ENCODE results near the gene KIAA1614.
A peak's percentile ranks its signal among the peaks of the same experiment; 100 is the strongest.
"Not testable (repeated sequence)": the region's sequence is repeated elsewhere in the genome, so short reads cannot be mapped to it uniquely, and the experiment has no call there.

The KIAA1614 gene

DNA sequence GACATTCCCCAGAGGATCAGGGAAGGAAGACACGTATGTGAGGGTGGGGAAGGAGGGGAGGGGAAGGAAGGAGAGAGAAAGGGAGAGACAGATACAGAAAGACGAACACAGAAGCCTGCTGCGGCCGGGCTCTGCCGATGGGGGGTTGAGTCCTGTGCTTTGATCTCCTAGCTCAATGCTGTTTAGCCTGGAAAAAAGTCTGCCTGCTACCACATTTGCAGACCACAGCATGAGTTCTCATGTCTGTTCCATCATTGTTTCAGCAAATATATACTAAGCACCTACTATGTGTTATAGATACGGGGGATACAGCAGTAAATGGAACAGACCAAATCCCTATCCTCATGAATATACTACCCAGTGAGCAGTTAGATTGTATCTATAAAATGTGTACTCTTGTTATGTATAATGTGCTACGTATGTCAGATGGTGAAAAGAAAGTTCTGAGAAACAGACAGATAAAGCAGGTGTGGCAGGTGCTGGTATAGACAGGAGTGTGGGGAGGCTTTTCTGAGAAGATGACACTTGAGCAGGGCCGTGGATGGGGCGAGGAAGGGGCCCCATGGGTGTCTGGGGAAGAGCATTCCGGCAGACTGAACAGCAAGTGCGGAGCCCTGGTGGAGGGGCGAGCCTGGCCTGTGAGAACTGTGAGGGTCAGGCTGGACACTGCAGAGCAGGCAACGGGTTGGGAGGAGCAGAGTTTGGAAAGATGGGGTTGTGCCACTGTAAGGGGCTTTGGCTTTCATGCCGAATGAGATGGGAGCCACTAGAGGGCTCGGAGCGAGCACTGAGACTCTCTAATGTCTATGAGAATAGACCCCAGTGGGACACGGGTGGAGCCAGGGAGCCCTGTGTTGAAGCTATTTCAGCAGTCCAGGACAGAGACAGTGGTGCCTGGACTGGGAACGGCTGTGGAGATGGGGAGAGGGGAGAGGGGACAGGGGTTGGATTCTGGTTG, 34.1 kb downstream of the KIAA1614 start:
- no peak for DNase-seq

DNA sequence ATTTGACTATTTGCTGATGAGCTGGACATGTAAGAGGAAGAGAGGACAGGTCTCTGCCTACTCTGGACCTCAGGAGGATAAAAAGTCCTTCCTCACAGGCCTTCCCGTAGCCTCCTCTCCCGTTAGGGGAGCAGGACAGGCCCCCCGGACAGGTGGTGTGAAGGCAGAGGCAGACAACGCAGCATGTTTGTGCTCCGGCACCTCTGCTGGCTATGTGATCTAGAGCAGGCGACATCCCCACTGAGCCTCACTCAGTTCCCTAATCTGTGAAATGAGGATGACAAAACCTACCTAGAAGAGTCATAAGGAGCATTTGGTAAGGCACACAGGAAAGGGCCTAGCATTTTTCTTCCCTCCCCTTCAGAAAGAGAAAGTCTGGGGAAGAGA, 34.8 kb downstream of the KIAA1614 start:
- no peak for DNase-seq

DNA sequence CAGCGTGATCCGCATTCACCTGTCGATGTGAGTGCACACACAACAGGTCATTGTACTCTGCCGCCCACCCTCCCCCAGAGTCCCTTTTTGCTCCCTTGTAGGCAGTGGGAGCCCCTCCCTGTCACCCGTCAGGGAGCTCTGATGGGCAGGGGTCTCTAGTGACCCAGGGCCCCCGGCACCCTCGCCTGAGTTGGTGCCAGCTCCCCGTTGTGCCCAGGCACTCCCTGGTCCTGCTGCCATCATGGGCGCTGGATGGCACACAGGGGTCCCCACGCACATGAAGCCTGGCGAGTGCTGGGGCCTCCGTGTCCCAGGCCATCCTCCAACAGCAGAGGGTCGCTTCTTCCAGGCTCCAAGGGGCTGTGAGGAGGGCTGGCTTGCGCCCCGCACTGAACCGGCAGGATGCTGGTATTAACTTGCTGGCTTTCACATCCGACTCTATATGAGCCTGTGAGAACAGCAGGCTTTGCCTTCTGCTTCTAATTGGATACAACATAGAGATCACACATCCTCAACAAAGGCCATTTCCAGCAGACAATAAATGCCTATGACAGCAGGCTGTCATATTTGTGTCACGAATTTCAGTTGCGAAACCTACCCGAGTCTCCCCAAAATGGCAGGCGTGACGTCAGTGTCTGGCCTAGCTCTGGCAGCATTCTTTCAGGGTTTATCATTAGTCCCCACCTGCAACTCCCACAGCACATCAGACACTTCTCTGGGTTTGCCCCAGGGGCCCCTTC, 35.4 kb downstream of the KIAA1614 start:
- no peak for DNase-seq

DNA sequence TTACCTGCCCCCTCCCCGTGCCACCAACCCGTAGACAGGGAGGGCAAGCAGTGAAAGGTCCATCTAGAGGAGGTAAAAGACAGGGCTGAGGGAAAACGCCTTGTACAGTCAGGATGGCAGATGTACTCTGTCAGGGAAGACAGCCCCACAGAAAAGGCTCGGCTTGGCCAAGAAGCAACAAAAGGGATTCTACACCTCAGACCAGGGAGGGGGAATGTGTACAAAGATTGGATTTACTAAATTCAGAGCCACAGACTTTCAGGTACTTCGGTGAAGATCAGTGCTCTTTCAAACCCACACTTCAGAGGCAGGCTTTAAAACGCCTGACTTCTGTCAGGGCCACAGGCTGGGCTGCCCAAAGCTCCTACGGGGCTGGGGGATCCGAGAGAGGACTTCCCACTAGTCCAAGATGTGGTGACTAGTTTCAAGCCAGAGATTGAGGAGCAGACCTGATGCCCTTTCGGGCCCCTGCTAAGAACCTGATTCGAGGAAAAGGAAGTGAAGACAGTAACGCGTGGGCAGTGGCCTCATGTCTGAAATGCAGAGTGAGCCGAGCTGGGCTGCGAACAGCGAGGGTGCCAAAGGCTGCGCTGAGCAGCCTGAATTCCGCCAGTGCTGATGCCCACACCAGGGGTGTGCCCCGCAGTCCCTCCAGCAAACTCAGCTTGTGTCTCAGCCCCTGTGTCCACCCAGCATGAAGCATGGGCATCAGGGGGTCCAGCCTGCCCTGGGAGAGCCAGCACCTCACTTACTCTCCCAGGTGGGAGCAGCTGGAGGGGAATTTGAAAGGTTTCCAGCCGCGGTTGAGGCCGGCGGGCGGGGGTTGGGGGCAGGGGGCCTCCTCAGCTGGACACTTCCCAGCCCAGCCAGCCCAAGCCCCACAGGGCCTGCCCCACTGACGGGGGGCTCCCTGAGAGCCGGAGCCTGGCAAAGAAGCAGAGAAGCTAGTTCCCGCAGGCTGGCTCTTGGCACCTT, 36.2 kb downstream of the KIAA1614 start:
- DNase-seq, result no peak

DNA sequence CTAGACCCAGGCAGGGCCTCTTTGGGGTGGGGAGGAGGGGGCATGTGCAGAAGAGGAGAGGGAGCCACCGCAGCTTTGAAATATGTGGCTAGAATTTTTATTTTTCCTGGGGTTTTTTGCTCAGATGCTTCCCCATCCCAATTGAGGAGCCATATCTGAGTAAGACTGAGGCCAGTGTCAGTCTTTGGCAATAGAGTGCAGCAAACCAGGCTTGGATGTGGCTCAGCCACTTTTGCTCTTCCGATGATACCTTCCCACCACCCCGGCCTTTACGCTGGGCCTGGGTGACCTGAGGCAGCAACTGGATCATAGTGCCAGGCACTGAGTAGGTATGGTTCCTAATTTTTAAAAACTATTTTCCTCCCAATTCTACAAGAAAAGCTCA, 36.9 kb downstream of the KIAA1614 start:
- DNase-seq, result no peak

DNA sequence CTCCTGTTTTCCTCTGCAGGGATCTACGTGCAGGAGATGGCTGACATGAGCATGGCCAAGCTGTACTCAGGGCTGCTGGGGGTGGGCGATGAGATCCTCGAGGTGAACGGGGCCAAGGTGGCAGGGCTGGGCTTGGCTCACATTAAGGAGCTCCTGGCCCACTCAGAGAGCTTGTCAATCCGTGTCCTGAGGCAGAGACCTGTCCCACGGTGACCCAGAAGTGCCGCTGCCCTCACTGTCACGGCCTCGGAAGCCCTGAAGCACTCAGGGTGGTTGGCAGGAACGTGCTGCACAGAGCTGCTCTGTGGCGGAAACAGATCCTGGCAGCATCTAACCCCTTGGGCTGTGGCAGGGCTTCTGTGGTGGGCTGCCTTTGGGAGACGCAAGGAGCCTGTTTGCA, 37.6 kb downstream of the KIAA1614 start:
- DNase-seq, result no peak

DNA sequence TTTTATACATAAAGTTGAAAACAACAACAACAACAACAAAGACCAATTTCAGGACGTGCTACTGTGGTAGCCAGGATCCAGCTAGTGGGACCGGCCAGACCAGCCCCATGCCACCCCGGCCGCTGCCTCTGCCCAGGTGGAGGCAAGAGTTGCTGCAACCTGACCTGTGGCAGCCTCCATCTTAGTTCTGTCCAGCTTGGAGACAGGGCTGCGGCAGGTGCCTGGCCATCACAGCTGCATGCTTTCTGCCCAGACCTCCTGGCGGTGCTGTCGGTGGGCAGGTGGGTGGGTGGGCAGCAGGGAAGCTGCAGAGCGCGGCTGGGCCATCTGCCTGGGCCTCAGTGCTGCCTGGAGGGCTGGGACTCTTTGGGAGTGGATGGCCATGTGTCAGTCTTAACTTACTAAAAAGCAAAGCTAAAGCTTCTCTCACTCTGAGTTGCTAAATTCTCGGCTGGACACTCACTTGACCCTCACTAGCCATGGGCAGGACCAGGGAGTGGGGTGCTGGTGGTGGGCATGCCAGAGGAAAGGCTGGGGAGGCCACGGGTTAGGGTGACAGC, 38.6 kb downstream of the KIAA1614 start:
- no peak for DNase-seq

DNA sequence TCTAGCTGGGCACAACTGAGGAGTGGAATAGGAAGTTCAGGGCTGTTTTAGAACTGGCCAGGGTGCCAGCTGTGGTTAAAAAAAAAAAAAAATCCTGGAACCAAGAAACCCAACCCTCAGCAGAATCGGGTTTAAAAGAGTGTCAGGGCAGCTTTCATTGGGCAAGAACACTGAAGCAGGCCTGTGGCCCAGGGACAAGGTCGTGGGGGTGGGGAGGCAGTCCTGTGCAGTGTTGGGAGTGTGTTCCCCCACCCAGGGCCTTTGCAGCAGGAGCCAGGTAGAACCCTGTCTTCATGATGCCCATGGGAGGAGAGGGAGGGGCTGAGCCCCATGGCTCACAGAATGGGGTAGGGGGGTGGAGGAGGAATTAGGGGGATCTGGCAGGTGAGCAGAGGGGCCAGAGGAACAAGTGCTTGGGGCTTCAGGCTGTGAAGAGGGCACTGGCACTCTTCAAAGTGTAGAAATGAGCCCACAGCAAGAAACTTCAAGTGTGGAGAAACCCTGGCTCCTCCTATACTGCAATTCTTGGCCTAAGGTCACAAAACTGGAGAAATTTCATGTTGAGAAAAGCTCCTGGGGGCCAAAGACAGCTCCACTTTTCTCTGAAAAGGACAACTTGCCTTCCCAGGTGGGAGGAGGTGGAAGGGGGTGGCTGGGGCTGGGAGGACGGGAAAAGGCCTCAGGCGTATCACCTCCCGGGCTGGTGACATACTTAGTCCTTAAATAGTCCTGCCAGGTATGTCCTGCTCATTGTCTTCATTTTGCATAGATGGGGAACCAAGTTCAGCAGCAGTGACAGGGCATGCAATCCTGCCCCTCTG, 39.3 kb downstream of the KIAA1614 start:
- DNase-seq, result no peak

DNA sequence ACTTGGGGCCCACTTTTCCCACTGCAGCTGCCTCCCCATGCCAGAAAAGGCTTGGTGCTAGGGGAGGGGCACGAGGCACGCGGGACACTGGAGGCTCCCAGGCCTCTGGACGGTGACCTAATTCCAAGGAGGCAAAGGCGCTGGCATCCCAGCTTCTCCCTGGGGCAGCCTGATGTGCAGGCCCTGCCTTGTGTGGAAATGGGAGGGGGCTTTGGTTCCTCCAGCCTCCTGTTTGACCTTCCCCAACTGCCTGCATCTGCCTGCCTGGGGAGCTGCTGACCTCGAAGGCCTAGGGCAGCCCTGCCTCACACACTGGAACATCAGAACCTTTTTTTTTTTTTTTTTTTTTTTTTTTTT, 39.9 kb downstream of the KIAA1614 start:
- no peak for DNase-seq

DNA sequence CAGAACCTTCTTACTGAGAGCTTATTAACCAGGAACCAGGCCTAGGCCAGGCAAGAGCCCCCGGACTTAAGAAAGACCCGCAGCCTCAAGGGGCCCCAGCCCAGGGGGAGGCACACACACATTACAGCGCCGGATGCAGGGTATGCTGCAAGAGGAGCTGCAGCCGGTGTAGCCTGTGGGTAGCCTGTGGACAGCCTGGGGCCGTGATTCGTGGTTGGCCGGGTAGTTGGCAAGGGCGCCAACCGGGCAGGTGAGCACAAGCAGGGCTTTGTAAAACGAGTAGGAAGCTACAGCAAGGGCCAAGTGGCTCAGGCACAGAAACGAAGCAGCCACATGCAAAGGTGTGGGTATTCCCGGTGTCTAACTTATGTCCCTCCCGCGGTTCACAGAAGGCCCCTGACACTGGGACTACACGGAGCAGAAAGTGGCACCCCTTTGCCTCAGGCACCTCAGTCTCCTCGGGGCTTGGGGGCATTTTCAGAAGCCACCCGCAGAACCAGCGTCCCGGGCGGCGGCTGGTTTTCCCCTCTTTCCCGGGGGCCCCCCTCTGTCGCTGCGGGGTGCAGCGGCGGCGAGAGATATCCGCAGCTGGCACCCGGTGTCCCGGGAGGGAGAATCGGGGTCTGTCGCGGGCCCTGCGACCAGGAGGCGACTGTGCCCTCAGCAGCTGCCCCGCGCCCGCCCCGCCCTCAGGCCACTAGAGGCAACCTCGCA, 40.8 kb downstream of the KIAA1614 start:
- DNase-seq, result no peak

DNA sequence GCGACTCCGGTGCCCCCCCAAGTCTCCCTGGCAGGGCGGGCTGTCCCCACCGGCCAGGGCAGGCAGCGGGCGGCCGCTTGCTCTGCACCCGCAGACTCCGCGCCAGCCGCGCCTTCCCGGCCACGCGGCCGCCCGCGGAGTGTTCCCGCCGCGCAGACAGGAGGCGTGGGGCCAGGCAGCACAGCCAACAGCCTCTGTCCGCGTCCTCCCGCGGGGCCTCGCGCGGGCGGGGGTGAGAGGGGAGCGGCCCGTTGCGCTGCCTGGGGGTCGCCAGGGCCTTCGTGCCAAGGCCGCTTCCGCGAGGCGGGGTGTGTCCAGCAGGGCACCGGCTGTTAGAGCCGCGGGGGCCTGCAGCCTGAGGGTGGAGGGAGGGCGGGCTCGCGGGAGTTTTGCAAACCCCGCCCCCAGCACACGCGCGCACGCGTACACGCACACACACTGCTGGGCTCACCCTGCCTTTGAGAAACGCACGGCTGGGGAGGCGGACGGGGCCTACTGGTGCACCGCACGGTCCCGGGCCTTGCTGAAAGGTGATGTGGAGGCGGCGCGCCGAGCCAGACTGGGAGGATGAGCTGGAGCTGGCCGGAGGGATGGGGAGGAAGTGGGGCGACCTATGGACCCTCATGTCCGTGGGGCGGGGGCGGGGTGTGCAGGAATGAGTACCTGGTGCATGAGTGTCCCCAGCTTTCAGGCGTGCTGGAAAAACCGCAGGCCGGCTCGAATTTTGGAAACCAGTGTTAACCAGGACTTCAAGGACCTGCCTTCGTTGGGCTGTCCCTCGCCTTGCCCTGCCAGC, 41.5 kb downstream of the KIAA1614 start:
- DNase-seq, result no peak

DNA sequence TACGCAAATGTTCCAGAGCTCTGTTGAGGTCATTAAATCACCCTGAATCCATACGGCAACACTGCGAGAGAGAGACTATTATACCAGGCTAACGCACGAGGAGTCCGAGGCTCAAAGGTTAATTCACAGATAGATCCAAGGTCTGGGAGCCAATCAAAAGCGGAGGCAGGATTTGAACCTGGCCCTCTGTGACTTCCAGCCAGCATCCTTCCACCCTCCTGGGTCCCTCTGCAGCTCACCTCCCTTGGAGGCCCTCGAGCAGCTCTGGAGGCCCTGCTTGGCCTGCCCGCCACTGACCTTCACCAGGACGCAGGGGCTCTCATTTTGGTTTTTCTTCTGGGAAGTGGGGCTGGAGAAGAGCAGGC, 42.1 kb downstream of the KIAA1614 start:
- DNase-seq, result no peak

DNA sequence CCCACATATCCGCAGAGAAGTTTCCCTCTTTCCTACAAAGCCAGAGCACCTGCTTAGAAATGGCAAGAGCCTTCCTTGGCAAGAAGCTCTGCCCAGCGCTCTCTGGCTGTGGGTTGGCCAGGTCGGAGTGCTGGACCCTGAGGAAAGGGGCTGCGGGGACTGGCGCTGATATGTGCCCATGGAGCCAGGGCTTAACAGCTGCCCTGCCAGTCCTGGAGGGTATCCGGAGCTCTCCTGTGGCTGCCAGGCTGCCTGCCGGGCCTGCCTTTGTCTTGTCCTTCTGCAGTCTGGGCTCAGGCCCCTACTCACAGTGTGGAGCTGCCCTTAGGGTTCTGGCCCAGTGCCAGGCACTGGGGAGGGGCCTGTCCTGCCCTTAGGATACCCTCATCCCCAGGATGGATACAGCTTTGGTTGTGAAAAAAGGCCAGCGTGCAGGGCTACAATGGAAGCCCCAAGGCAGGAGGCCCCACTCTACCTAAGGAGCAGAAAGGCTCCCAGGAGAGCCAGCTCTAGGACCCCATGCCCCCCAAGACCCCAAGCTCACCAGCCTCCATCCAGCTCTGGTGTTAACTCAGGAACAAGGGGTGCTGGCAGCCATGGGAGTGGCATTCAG, 43.4 kb downstream of the KIAA1614 start:
- DNase-seq, result no peak

DNA sequence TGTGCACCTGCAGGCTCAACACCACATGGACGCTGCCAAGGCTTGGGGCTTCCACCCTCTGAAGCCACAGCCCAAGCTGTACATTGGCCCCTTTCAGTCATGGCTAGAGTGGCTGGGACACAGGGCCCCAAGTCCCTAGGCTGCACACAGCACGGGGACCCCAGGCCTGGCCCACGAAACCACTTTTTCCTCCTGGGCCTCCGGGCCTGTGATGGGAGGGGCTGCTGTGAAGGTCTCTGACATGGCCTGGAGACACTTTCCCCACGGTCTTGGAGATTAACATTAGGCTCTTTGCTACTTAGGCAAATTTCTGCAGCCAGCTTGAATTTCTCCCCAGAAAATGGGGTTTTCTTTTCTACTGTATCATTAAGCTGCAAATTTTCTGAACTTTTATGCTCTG, 46.9 kb downstream of the KIAA1614 start:
- DNase-seq, result not testable (repeated sequence)

DNA sequence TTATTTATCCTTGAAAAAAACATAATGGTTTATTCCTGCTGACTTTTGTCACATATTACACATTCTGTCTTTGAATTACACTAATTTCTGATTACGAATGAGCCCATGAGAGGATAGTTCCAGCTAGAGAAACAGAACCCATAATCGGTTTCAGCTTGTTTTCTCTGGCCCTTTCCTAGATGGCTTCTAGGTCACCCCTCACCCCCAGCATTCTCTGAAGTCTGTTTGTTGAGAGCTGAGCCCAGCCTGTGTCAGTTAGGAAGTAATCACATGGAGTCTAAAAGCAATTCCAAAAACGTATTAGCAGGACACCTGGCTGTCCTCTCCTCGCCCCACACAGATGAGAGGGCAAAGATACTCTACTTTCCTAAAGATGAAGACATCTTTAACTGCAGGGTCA, 48.9 kb downstream of the KIAA1614 start:
- DNase-seq, result no peak

DNA sequence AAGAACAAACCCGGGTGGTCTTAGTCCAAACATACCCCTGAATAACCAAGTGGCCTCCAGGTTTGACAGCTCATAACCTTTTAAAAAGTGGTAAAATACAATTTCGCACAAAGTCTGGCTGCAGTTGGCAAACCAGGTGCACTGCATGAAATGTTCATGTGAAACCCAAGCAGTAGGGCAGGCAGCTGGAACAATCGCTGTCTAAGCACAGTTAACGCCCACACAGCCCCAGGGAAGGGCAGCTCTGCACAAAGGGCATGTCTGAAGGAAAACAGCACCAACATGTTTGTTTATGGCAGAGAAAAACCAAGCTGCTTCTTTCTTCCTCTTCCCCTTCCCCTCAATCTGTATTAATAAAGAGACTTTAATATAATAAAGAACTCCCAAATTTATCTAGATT, 49.5 kb downstream of the KIAA1614 start:
- peak; percentile 24 for DNase-seq

DNA sequence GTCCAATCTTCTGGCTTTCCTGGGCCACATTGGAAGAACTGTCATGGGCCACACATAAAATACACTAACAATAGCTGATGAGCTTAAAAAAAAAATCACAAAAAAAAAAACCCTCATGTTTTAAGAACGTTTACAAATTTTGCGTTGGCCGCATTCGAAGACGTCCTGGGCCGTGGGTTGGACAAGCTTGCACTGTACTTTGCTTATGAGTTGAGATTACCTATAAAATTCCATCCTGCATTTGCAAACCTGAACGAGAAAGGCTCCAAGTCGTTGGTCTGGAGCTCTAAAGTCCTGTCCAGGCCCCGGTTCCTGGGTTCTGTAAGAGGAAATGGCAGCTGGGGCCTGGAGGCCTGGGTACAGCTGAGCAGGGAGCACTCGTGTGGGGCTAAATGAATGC, 51.4 kb downstream of the KIAA1614 start:
- no peak for DNase-seq

DNA sequence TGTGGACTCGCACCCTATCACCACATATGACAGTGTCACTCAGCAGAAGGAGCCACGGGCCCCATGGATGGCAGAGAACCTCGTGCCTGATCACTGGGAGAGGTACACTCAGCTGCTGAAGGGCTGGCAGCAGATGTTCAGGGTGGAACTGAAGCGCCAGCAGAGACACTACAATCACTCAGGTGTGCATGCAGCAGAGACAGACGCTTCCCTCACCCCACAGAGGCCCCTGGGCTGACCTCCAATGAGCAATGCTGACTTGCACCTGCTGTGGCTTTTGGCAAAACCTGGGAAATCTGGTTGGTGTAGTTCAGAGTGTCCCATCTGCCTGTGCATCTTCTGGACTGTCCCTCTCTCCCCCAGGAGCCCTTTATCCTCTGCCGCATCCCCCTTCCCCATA, 51.9 kb downstream of the KIAA1614 start:
- peak; percentile 23 for DNase-seq

DNA sequence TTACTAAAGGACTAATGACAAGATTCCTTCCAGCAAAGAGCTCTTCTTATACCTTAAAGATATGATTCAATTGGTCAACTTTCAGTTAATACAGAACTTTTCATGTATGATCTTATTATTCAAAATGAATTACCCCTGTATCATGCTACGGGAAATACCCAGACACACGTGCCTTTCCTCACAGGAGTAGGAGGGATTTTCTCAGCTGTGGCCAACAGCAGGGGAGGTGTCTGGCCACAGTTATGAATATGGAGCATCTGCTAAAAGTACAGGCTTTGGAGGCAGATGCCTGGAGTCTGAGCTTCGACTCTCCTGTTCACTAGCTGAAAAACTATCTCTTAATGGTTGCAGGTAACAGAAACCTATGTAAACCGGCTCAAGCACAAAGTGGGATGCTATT, 53.6 kb downstream of the KIAA1614 start:
- no peak for DNase-seq
